GM12878 (cell line): Measurements from ENCODE around the gene S100A16. TPM values are rescaled to one million over a fixed set of nuclear protein-coding genes. Genes with fewer than 3 reads are reported as not detected.

Experiments used
- ATAC-seq: fragments of 200-7000 bp; cut with Tn5 transposase; 3 replicates; pipeline ENCODE4 v1.9.1; 2020; ENCODE audit warnings: mild to moderate bottlenecking, moderate library complexity
- BruUV-seq: library from RNA; stranded (reverse); fragments of 400-500 nt; replicated peaks from 2 replicates; lab custom pipeline; 2021; lab: Mats Ljungman, UMichigan
- CTCF ChIA-PET: fragments of 300-600 bp; sonication (Branson Sonifier 250); formaldehyde crosslinking; extraction: SDS; loops from one replicate; lab custom pipeline; 2021; ENCODE audit warnings: inconsistent platforms; lab: Yijun Ruan, JAX
- POLR2A ChIA-PET: fragments of 350-600 bp; formaldehyde crosslinking; extraction: SDS; loops from one replicate; lab custom pipeline; 2021; ENCODE audit warnings: inconsistent platforms; lab: Charles Lee
- RAD21 ChIA-PET: fragments of 300-600 bp; sonication (Branson Sonifier 250); formaldehyde crosslinking; loops from one replicate; lab custom pipeline; 2023; ENCODE audit warnings: antibody characterized with exemption; ENCODE audit not compliant: unreplicated experiment; lab: Charles Lee
- SMC1A ChIA-PET: fragments of 300-600 bp; sonication (Branson Sonifier 250); formaldehyde crosslinking; loops from one replicate; lab custom pipeline; 2023; ENCODE audit not compliant: unreplicated experiment, uncharacterized antibody; lab: Charles Lee
- DNase-seq: peaks from one replicate; pipeline ENCODE4 v3.0.0-alpha.2; 2011; ENCODE audit warnings: low read depth, low spot score
- FAIRE-seq: peaks from 3 replicates; lab custom pipeline; 2011; peaks lifted over from hg19 to GRCh38; lab: Jason Lieb, UNC
- H2AFZ ChIP-seq: 2 replicates; pipeline ENCODE4 v1.6.0; 2011; ENCODE audit warnings: low read depth, low read length, control low read depth; ENCODE audit not compliant: control insufficient read depth
- H3K27ac ChIP-seq: 2 replicates; pipeline ENCODE4 v1.5.1; 2011; ENCODE audit warnings: control low read depth; ENCODE audit not compliant: control insufficient read depth, insufficient read depth
- H3K27me3 ChIP-seq, 2 experiments: replicated peaks in 1 of 2; 2 replicates each; pipeline versions ENCODE4 v1.6.0 to v1.6.1; 2011; ENCODE audit warnings: low read length in 1 of 2; ENCODE audit not compliant: control insufficient read depth in 2 of 2, insufficient read depth in 2 of 2
- H3K36me3 ChIP-seq, 2 experiments: 2 replicates each; pipeline ENCODE4 v1.5.1; 2011; ENCODE audit warnings: low read length in 1 of 2; ENCODE audit not compliant: control insufficient read depth in 2 of 2, insufficient read depth in 2 of 2
- H3K4me1 ChIP-seq: 2 replicates; pipeline ENCODE4 v1.6.1; 2011; ENCODE audit warnings: mild to moderate bottlenecking, low read length, moderate library complexity, mixed read lengths; ENCODE audit not compliant: control insufficient read depth, insufficient read depth
- H3K4me2 ChIP-seq: 2 replicates; pipeline ENCODE4 v1.6.0; 2011; ENCODE audit warnings: control low read depth; ENCODE audit not compliant: control insufficient read depth, insufficient read depth
- H3K4me3 ChIP-seq: fragments of 200-600 bp; sonication (generic); 2 replicates; pipeline ENCODE4 v1.5.1; 2016
- H3K79me2 ChIP-seq: 2 replicates; pipeline ENCODE4 v1.6.0; 2011; ENCODE audit warnings: low read length; ENCODE audit not compliant: control insufficient read depth, insufficient read depth
- H3K9ac ChIP-seq: 2 replicates; pipeline ENCODE4 v1.8.0; 2011; ENCODE audit warnings: low read length, control low read depth, mixed read lengths; ENCODE audit not compliant: control insufficient read depth, insufficient read depth
- H3K9me3 ChIP-seq: replicated peaks from 3 replicates; pipeline ENCODE4 v1.5.1; 2011; ENCODE audit warnings: mild to moderate bottlenecking, low read length; ENCODE audit not compliant: control insufficient read depth, insufficient read depth
- H4K20me1 ChIP-seq: 2 replicates; pipeline ENCODE4 v1.6.0; 2011; ENCODE audit not compliant: control insufficient read depth, insufficient read depth
- BCL11A ChIP-seq: IDR thresholded peaks from 2 replicates; pipeline ENCODE4 v1.6.1; 2011; ENCODE audit warnings: low read depth, low read length
- CBFB ChIP-seq: IDR thresholded peaks from 2 replicates; pipeline ENCODE4 v1.6.1; 2016; ENCODE audit warnings: antibody characterized with exemption, low read depth
- EED ChIP-seq: sonication (generic); IDR thresholded peaks from 2 replicates; pipeline ENCODE4 v1.6.1; 2016; ENCODE audit warnings: antibody characterized with exemption, low read depth
- EP300 ChIP-seq, 2 experiments: fragments of 150-350 bp in 1 of 2; IDR thresholded peaks; 2 replicates each; pipeline ENCODE4 v1.6.1; 2011 to 2012; ENCODE audit warnings: low read depth in 2 of 2, low read length in 2 of 2, borderline replicate concordance in 1 of 2, improper control_type of control experiment in 1 of 2, inconsistent platforms in 1 of 2; ENCODE audit not compliant: control insufficient read depth in 1 of 2
- FOXK2 ChIP-seq: fragments of 450-650 bp; IDR thresholded peaks from 2 replicates; pipeline ENCODE4 v1.6.1; 2017; ENCODE audit warnings: mild to moderate bottlenecking, moderate library complexity
- HDAC2 ChIP-seq: fragments of 200-600 bp; sonication (generic); IDR thresholded peaks from 2 replicates; pipeline ENCODE4 v1.6.1; 2017
- HDAC6 ChIP-seq: fragments of 200-600 bp; sonication (generic); IDR thresholded peaks from one replicate; pipeline ENCODE4 v1.8.0; 2017; ENCODE audit warnings: antibody characterized with exemption; ENCODE audit not compliant: unreplicated experiment
- KAT2A ChIP-seq: conservative IDR thresholded peaks from 2 replicates; pipeline ENCODE4 v1.6.1; 2011; ENCODE audit warnings: low read depth, low read length; ENCODE audit not compliant: control insufficient read depth
- KLF5 ChIP-seq: fragments of 450-650 bp; IDR thresholded peaks from 2 replicates; pipeline ENCODE4 v1.6.1; 2014; ENCODE audit warnings: mild to moderate bottlenecking; ENCODE audit not compliant: partially characterized antibody
- MTA2 ChIP-seq: fragments of 450-650 bp; IDR thresholded peaks from 2 replicates; pipeline ENCODE4 v1.6.1; 2016; ENCODE audit warnings: low read depth, mild to moderate bottlenecking, moderate library complexity
- NFYB ChIP-seq: IDR thresholded peaks from 2 replicates; pipeline ENCODE4 v1.6.1; 2011; ENCODE audit warnings: low read depth, mild to moderate bottlenecking, low read length, improper control_type of control experiment, moderate library complexity; ENCODE audit not compliant: insufficient read depth
- NR2C2 ChIP-seq: IDR thresholded peaks from 2 replicates; pipeline ENCODE4 v1.6.1; 2011; ENCODE audit warnings: borderline replicate concordance, low read depth; ENCODE audit not compliant: control insufficient read depth, insufficient read length
- NRF1 ChIP-seq: conservative IDR thresholded peaks from 2 replicates; pipeline ENCODE4 v1.6.1; 2011; ENCODE audit warnings: mild to moderate bottlenecking, low read depth, low read length, improper control_type of control experiment
- PKNOX1 ChIP-seq: fragments of 450-650 bp; IDR thresholded peaks from 2 replicates; pipeline ENCODE4 v1.6.1; 2016; ENCODE audit warnings: mild to moderate bottlenecking
- PML ChIP-seq: IDR thresholded peaks from 2 replicates; pipeline ENCODE4 v1.6.1; 2012; ENCODE audit warnings: low read length, inconsistent platforms
- SMARCA5 ChIP-seq: fragments of 450-650 bp; IDR thresholded peaks from 2 replicates; pipeline ENCODE4 v1.6.1; 2017; ENCODE audit warnings: mild to moderate bottlenecking
- SREBF1 ChIP-seq: IDR thresholded peaks from 2 replicates; pipeline ENCODE4 v1.6.1; 2012; ENCODE audit warnings: mild to moderate bottlenecking, low read length
- STAT3 ChIP-seq: IDR thresholded peaks from 2 replicates; pipeline ENCODE4 v1.6.1; 2011; ENCODE audit warnings: low read depth, low read length, improper control_type of control experiment
- ZBTB4 ChIP-seq: fragments of 450-650 bp; formaldehyde crosslinking; IDR thresholded peaks from 2 replicates; pipeline ENCODE4 v1.4.0; 2022; ENCODE audit warnings: mild to moderate bottlenecking, moderate library complexity
- ZNF24 ChIP-seq: fragments of 450-650 bp; IDR thresholded peaks from 2 replicates; pipeline ENCODE4 v1.6.1; 2017; ENCODE audit warnings: antibody characterized with exemption, mild to moderate bottlenecking
- WGBS: methylation state at CpG from one replicate; pipeline ENCODE4 v1.1.6; 2016; ENCODE audit warnings: low lambda C conversion rate; ENCODE audit not compliant: insufficient replicate concordance, insufficient coverage; ENCODE audit errors: missing lambda C conversion rate; 5-methylcytosine and 5-hydroxymethylcytosine counted together
- in situ Hi-C: fragments of 300-500 bp; cut with MboI; formaldehyde crosslinking; loops from 9 replicates; pipeline ENCODE4 v1.14.3; 2018; ENCODE audit warnings: mixed read lengths
- intact Hi-C: fragments of 100-400 bp; cut with micrococcal nuclease; formaldehyde crosslinking; loops from one replicate; pipeline ENCODE4 v1.14.2; 2022; ENCODE audit not compliant: unreplicated experiment
- polyA plus RNA-seq, 11 experiments: library from polyadenylated mRNA; depleted of rRNA in 4 of 11; unstranded in 6 of 11; stranded (reverse) in 5 of 11; fragments of >200 nt; fragmentation: Nextera tagmentation in 4 of 11; fragmentation: Illumina TruSeq in 1 of 11; extraction: Ambion mirVana in 4 of 11; extraction: Trizol in 1 of 11; gene quantifications; 1 replicate in 1 of 11; 2 replicates in 10 of 11; pipeline versions ENCODE4 v1.2.1 to v1.2.3, GENCODE V29; 2011 to 2016; ENCODE audit warnings: inconsistent platforms in 2 of 11, missing spikeins in 2 of 11, low read depth in 1 of 11
- total RNA-seq, 4 experiments: library from RNA; depleted of rRNA in 3 of 4; stranded (reverse); fragments of >200 nt in 3 of 4; fragmentation: Illumina TruSeq in 1 of 4; extraction: Trizol in 1 of 4; gene quantifications; 2 replicates each; pipeline versions ENCODE4 v1.2.1 to v1.2.3, GENCODE V29; 2013 to 2021

Gene S100A16
- total and polyA plus RNA-seq, 10 of the 15 experiments (the other 5 are each of a cell fraction or from before 2014, with no cell fraction given), result 0.14 to 0.51 (median 0.25) TPM; not detected in 6

GRCh38 chr1:153608089-153608682 lies 4.8 kb downstream of the S100A16 start (continued):
- no peak for TF ChIP-seq MTA2

- Histone ChIP-seq H3K36me3 (no peaks in the 10 kb centered on the region), H3K4me3 (no peak overlapping the region), H3K79me2 (no peaks in the 10 kb centered on the region), H3K9me3 (no peaks in the 10 kb centered on the region), H2AFZ (no peak overlapping the region), H3K27ac (no peak overlapping the region), H3K4me2 (no peak overlapping the region), H3K27me3 (no peaks in the 10 kb centered on the region), H4K20me1 (no peaks in the 10 kb centered on the region), H3K9ac (no peak overlapping the region), H3K4me1 (no peaks in the 10 kb centered on the region)
- WGBS, result 73% methylated on average over 8 of the region's 8 CpGs
- intact Hi-C loops (no loop called here), in situ Hi-C loops (no loop called here)
- ChIA-PET SMC1A (interaction anchor here (1.3 kb wide), 1 partner anchor 9 kb away, joined by 3 read pairs; the partner anchor contains the start of gene S100A14), POLR2A (interaction anchor here (1.2 kb wide), 1 partner anchor 8 kb away, joined by 4 read pairs; no protein-coding TSS in a partner anchor), RAD21 (interaction anchor here (1.2 kb wide), 1 partner anchor 9 kb away, joined by 3 read pairs; no protein-coding TSS in a partner anchor), CTCF (interaction anchor here (2.1 kb wide), 1 partner anchor 39 kb away, joined by 7 read pairs; no protein-coding TSS in a partner anchor)
- no TSS peak for BruUV-seq
- TF ChIP-seq KAT2A (no peak), BCL11A (no peak), HDAC2 (no peak), NRF1 (no peak), FOXK2 (no peak), SMARCA5 (no peak), SREBF1 (no peak), KLF5 (no peak), PML (no peak), STAT3 (no peak), NFYB (no peak), EP300 (IDR thresholded peaks at IDR 0.05; ENCODE audit: borderline replicate concordance in 1 of 2, control insufficient read depth in 1 of 2, low read depth in 2 of 2, low read length in 2 of 2) (no peak), ZNF24 (no peak), PKNOX1 (no peak), ZBTB4 (CRISPR knock-in tag) (no peak), EED (no peak), HDAC6 (no peak), CBFB (no peak), NR2C2 (no peak)
- no peak for FAIRE-seq
- no peak for ATAC-seq
- DNase-seq, result no peak
These were observed 5.6 kb downstream of the S100A16 start for GRCh38 chr1:153607381-153607780.
